HG02970 (cell line): ENCODE data around the gene MPP2.
"Not testable (repeated sequence)": the region's sequence is repeated elsewhere in the genome, so short reads cannot be mapped to it uniquely, and the experiment has no call there.

Source experiments
- ATAC-seq: cut with Tn5 transposase; IDR thresholded peaks from one replicate; pipeline ENCODE4 v1.9.1; 2021; ENCODE audit warnings: mild to moderate bottlenecking, moderate library complexity, moderate number of reproducible peaks; ENCODE audit not compliant: unreplicated experiment, low FRiP score

Gene MPP2

GRCh38 chr17:43855061-43855460 lies 52.3 kb downstream of the MPP2 start:
- no peak for ATAC-seq

DNA sequence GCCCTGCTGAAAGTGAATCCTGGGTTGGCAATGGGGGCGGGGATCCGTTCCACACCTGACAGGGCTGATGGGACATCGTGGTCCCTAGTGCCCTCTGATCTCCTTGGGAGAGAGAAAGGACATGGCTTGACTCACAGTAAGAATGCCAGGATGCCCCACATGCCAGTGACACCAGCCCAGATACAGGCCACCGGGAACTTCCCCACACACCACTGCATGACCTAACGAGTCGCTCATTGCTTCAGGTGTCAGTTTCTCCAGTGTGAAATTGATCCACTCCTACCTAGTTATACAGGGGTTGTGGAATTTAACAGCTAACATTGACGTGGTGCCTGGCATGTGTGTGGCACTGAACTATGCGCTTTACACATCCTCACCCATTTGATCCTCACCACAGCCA lies 52.8 kb downstream of the MPP2 start:
- ATAC-seq, result no peak

- ATAC-seq, result no peak
Measured at GRCh38 chr17:43853546-43853945, 53.8 kb downstream of the MPP2 start.

- no peak for ATAC-seq
Measured at GRCh38 chr17:43852571-43852970, 54.8 kb downstream of the MPP2 start.

- no peak for ATAC-seq
Measured at GRCh38 chr17:43849116-43849515, 58.2 kb downstream of the MPP2 start.

DNA sequence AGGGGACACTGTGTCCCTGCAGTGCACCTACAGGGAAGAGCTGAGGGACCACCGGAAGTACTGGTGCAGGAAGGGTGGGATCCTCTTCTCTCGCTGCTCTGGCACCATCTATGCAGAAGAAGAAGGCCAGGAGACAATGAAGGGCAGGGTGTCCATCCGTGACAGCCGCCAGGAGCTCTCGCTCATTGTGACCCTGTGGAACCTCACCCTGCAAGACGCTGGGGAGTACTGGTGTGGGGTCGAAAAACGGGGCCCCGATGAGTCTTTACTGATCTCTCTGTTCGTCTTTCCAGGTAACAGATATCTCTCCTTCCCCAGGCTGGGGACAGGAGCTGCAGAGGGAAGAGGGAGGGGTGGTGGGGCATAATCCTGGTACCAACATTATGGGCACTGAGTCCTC lies 58.7 kb downstream of the MPP2 start:
- no peak for ATAC-seq

GRCh38 chr17:43846963-43847371 lies 60.4 kb downstream of the MPP2 start, which contains the start of gene CD300LG:
Gene CD300LG, plus strand, starts transcription at chr17:43847176. Its CDS starts 41 bp downstream, at chr17:43847217.
- ATAC-seq, result no peak

- ATAC-seq, result no peak
Measured at GRCh38 chr17:43846221-43846712, 61.1 kb downstream of the MPP2 start.

DNA sequence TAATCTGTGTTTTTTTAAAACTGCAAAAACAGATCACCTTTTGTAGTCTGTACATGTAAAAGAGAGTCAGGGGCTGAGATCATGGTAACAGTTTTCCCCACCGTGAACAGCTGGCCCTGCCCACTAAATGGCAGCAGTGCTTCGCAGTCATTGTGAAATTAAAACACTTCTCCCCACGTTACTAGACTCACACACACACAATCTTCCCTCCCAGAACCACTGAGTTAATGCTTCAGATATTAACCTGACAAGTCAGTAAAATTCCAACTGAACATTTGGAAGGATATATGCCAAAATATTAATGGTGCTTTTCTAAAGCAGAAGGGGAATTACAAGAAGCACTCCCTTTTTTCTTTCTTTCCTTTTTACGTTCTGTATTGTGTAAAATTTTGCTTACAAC lies 61.6 kb downstream of the MPP2 start:
- ATAC-seq, result no peak

DNA sequence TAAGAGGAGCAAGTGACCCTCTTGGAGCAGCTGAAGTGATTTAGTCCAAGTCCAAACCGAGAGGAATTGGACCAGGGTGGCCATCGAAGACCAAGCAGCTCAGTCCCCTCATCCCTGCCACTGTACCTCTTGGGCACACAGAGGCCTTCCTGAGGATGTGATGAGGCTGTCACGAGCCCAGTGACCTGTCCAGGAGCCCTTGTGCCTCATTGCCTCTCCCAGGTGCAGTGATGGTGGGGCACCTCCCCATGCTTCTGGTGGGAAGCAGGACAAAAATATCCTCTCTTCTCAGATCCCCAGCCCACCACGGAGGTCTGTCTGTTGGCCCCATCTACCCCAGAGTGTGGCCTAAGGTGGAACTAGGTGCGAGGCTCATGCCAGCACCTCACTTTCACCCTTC lies 63.1 kb downstream of the MPP2 start:
- no peak for ATAC-seq

DNA sequence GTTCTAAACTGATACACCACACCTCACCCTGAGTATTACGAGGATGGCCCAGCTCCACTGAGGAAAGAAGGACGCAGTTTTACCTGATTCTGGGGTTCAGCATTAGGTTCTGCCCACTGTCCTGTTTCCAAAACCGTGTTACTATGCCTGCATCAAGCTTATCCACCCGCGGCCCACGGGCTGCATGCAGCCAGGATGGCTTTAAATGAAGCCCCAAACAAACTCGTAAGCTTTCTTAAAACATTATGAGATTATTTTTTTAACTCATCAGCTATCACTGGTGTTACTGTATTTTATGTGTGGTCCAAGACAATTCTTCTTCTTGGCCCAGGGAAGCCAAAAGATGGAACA lies 64.4 kb downstream of the MPP2 start:
- ATAC-seq, result no peak

- not testable (repeated sequence) for ATAC-seq
Measured at GRCh38 chr17:43842091-43842974, 65.0 kb downstream of the MPP2 start.

GRCh38 chr17:43841282-43841681 lies 66.1 kb downstream of the MPP2 start:
- no peak for ATAC-seq

- ATAC-seq, result no peak
Measured at GRCh38 chr17:43840814-43841213, 66.5 kb downstream of the MPP2 start.

GRCh38 chr17:43839670-43840108 lies 67.6 kb downstream of the MPP2 start:
- no peak for ATAC-seq

GRCh38 chr17:43834106-43834505 lies 73.2 kb downstream of the MPP2 start:
- no peak for ATAC-seq

- no peak for ATAC-seq
Measured at GRCh38 chr17:43832976-43833829, 74.1 kb downstream of the MPP2 start, which contains the start of gene MPP3. Gene MPP3, minus strand, starts transcription at chr17:43833146. Its CDS starts 1,240 bp downstream, at chr17:43831906.

DNA sequence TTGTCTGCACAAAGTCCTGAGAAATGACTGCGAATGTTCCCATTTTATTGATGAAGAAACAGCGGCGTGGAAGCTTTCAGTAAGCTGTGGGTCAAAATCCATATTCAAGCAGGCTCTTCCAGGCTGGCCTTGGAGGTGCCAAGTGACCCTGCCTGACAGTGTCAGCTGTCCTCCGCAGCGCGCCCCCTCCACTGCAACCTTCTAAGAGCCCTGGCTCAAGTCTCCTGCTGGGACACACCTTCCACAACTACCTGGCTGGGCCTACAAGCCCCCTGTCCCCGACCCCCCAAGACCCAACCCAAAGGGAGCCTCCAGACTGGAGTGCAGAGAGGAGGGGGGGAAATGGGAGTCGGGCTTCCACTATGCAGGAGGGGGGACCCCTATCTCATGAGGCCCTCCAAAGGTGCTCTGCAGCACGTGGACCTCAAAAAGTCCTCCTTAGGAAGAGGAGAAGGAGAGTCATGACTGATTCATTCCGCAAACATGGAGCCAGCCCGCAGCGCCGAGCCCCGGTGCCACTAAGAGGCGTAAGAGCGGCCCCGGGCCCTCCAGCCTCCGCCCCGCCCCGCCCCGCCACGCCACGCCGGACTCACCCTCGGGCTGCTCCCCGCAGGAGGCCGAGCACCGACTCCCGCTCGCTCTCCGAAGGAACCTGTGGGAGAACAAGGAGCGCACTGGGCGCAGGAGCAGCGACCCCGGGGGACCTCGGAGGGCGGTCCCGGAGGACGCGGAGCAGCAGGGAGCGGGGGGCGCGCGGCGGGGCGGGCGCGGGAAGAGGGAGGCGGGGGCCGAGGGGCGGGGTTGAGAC lies 75.0 kb downstream of the MPP2 start:
- ATAC-seq, result no peak

GRCh38 chr17:43831633-43832032 lies 75.7 kb downstream of the MPP2 start:
- no peak for ATAC-seq

DNA sequence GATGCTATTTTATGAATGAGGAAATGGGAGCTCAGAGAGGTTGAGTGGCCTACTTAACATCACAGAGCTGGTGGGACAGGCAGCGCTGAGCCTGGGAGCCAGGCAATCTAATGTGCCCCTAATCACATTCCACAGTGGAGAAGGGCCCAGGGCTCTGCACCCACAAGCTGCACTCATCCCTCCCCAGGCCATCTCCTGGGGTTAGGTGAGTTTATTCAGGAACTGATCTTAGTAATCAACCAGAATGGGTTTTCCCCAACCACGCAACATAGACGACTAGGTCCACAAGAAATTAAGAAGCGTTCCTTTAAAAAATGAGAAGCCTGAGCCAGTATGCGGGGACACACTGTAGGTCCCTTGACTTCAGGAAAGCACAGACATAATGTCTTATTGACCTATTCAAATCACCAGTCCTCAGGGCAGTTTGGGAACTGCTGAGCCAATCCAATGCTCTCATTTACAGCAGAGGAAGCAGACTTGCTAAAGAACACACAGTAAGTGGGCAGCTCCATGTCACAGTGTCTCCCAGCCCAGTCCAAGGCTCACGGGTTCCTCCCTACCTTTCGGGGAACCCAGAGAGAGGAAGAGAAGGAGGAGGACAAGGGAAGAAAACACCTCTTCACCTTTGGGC lies 76.7 kb downstream of the MPP2 start:
- ATAC-seq, result no peak
